Stimulated activated naive CD4-positive, alpha-beta T cell treated with Interleukin-2 at 50 U/mL for 16 hours (primary cell): ENCODE measurements around the gene ABCF2.

ENCODE experiments used
- DNase-seq: peaks from one replicate; lab custom pipeline; 2025; lab: John Stamatoyannopoulos, UW

ABCF2 gene

DNA sequence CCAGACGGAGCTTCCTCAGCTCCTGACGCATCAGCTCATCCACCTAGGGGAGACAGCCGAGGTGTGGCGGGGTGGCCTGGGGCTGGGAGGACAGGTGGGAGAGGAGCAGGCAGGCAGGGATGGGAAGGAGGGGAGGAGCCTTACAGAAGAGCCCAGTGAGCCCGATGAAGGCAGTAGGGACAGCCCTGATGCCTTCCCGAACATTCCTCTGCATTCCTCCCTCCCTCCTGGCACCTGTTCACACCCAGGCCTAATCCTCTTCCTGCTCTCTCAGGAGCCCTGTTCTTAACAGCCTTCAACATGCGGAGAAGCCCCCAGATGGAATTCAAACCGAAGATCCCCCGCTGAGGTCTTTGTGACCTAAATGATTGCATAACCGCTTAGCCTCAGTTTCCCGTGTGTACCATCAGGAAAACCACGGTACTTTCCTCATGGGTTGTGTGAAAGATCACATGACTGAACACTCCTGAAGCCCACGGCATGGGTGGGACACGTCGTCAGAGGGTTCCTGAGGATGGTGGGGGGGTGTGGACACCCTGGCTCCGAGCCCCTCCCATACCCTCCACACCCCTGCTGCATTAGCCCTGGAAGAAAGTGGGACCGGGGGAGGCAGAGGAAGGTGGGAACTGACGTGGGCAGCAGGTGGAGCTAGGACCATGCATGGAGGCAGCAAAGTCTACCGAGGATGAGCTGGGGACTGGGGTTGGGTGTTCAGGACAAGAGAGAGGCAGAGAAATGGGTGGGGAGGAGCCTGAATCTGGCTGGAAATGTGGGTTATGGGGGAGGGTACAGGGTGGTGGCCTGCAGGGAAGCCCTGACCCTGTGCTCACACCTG is 31.2 kb downstream of the ABCF2 start:
- no peak for DNase-seq

DNA sequence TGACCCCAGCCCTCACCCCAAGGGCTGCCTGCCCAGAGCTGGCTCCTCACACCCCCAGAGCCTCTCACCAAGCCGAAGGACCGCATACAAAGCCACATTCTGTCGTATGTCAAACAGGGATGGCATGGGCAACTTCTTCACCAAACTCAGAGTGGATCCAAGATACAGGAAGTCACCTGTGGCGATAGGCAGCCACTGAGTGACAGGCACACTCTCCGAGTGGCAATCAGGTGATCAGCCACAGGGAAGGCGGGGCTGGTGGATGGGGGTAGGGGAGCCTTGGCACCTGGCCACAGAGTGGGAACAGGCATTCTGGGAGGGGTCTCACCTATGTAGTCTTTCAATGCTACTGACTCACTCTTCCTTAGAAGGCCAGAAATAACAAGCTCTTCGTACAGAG is 32.8 kb downstream of the ABCF2 start:
- DNase-seq: no peak

DNA sequence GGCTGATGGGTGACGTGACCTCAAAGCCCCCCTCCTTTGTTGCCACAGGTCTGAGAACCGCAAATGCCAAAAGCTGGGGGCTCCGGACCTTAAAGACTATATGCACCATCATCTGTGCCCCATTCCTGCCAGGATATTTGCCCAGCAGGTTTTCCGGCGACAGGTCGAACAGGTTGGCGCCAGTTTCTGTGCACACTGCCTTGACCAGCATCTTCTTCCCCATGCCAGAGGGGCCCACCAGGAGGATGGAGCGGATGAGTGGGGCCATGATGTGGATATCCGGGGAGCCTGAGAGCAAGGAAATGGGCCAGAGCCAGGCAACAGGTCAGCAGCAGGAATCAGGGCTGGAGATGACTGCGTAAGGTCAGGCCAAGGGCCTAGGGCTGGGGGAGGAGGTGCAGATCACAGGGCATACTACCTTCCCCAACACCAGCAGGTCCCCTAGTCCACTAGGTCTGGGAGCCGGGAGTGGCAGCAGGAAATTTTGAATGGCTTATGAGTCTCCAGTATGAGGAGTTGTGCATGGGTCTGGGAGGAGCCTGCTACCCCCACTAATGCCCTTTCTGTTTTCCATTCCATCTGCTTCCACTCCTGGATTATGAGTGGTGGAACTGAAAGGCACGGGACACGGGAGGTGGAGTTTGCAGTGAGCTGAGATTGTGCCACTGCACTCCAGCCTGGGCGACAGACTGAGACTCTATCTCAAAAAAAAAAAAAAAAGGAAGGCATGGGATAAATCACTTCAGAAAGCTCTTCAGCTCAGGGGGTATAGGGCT is 33.6 kb downstream of the ABCF2 start:
- DNase-seq: no peak

- DNase-seq: no peak
Observed at GRCh38 chr7:151192002-151192539, 34.9 kb downstream of the ABCF2 start.

GRCh38 chr7:151191544-151191943 is 35.5 kb downstream of the ABCF2 start:
- no peak for DNase-seq

GRCh38 chr7:151189038-151189437 is 38.0 kb downstream of the ABCF2 start:
- DNase-seq: no peak

DNA sequence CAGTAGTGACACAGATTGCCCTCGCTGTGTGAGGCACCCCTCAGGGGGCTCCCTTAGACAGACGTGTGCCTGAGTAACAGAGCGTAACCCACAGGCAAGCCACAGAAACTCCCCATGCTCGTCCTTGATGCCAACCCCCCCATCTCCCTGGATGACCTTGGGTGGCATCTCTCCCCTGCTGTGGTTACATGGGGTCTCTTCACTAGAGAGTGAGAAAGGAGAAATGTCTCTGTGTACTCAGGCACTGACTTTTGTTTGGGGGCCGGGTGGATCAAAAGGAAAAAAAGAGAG is 38.8 kb downstream of the ABCF2 start:
- no peak for DNase-seq

DNA sequence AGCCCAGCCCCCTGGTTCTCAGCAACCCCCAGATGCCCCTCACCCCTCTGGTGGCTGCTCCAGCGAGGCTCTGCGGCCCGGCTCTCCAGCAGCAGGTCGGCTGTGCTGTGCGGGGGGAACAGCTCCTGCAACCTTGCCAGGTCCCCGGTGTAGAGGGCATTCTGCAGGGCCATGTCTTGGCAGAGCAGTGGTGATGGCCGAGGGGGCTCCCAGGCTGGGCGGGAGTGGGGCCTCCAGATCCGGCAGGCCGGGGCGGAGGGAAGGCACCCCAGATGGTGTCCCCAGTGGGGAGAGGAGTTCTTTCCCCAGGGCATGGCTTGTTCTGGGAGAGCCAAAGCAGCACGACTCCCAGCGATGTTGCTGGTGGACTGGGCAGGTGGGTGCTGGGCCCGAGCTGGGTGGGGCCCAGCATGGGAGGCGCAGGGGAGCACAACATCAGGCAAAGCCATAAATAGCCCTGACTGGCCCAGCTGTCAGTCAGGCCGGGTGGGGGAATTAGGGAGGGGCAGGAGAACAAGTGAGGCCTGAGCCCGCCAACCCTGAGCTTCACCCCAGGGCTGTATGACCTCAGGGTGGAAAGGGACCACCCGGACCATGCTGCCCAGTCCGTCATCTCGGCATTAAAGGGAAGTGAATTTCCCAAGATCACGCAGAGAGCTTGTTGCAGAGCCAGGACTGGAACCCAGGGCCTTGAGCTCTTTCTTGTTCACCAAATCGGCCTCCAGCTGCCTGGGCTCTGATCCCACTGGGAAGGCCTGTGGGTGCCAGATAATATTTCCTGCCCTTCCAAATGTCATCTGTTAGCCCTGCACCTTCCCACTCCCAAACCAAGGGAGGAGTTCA is 39.4 kb downstream of the ABCF2 start:
- no peak for DNase-seq

- no peak for DNase-seq
Observed at GRCh38 chr7:151186640-151187408, 40.2 kb downstream of the ABCF2 start, which contains the start of gene ASB10. TSS of gene ASB10 (minus strand) at chr7:151187250. CDS start at chr7:151187130, 120 bp downstream.

GRCh38 chr7:151185762-151186639 is 41.0 kb downstream of the ABCF2 start:
- DNase-seq: no peak

- DNase-seq: no peak
Observed at GRCh38 chr7:151181011-151181431, 46.0 kb downstream of the ABCF2 start.

DNA sequence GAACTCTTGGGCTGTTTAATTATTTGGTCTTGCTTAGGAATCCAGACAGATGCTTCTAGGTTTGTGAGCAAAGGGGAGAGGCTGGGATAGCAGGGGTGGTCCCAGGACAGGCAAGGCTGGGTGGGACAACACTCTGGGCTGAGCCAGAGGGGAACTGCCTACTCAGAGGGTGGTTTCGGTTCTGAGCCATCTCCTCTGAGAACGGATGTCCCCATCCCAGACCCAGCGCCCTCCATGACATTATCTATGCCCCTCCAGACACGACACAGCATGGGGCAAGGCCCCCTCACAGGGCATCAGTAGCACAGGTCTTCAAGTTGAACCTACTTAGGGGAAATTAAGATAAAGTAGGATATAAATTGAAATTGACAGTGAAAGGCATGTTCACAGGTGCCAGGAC is 47.1 kb downstream of the ABCF2 start:
- DNase-seq: no peak

DNA sequence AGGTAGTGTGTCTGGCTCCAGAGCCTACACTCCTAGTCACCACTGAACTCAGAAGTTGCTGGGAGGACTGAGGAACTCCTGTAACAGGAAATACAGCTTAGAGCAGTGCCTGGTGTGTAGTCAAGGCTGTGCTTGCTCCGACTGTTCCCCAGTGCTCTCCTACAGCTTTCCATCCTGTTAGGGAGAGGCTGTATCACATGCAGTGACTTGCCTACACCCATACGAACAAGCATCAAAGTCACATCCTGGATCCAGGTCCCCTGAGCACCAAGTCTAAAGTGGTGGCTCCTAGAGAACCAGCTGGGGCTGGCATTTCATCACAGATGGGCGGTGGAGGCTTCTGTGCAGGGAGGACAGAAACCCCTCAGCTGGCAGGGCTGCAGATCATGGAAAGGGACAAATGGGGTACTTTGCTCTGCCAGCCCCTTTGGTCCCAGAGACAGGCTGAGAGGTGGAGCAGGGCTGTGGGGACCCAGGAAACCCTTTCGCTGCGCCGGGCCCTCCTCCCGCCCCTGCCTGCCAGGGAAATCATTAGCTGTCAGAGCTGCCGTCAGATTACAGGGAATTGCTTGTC is 47.6 kb downstream of the ABCF2 start:
- no peak for DNase-seq

- DNase-seq: no peak
Observed at GRCh38 chr7:151178831-151179230, 48.2 kb downstream of the ABCF2 start.

- DNase-seq: no peak
Observed at GRCh38 chr7:151178236-151178635, 48.8 kb downstream of the ABCF2 start.

GRCh38 chr7:151177310-151177709 is 49.7 kb downstream of the ABCF2 start:
- DNase-seq: no peak

- DNase-seq: no peak
Observed at GRCh38 chr7:151176401-151176800, 50.6 kb downstream of the ABCF2 start.

- DNase-seq: no peak
Observed at GRCh38 chr7:151175793-151176311, 51.2 kb downstream of the ABCF2 start.

DNA sequence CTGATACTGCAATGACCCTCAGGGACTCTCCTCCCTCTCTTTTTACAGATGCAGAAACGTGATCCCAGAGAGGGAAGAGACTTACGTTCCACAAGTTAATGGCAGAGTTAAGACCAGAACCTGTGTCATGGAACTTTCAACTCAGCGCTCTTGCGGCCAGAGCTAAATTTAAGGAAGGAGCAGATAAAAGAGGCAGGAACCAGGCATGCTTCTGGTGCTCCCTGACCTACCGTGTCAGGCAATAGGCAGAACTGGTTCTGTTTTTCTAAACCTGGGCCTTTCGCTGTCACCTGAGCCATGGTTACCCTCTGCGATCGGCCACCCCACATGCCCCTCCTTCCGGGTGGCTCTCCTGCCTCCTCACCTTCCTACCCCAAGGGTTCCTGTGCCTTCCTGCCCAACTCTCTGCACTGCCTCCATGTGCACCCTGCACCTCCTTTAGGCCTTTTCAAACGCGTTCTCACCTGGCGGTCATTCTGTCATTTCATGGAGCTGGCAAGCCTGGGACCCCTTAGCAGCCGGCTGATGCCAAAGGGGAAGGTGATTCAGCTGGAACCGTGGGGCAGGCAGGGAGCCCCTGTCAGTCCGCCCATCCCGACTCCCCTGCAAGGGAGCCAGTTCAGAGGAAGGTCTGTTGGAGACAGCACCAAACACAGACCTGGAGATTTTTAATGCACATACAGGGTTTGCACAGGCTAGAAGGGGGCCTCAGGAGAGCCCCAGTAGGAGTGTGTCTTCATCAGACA is 51.8 kb downstream of the ABCF2 start:
- no peak for DNase-seq
